DOHH2 (cell line): ENCODE data around the gene PALM.

Source experiments
- H3F3A ChIP-seq: fragments of 200-600 bp; sonication (generic), shearing (Covaris generic); 2 replicates; pipeline ENCODE4 v1.6.0; 2016; ENCODE audit warnings: antibody characterized with exemption, mild to moderate bottlenecking; ENCODE audit not compliant: control insufficient read depth, insufficient read depth
- H3K27ac ChIP-seq: fragments of 200-600 bp; sonication (generic); 2 replicates; pipeline ENCODE4 v1.5.1; 2014; ENCODE audit warnings: low read depth, mild to moderate bottlenecking, low read length, moderate library complexity
- H3K27me3 ChIP-seq: fragments of 200-600 bp; sonication (generic); 2 replicates; pipeline ENCODE4 v1.6.1; 2014; ENCODE audit warnings: mild to moderate bottlenecking, low read length, mixed read lengths; ENCODE audit not compliant: control insufficient read depth
- H3K36me3 ChIP-seq: fragments of 200-600 bp; sonication (generic); 2 replicates; pipeline ENCODE4 v1.6.1; 2014; ENCODE audit warnings: mild to moderate bottlenecking, low read length, moderate library complexity, mixed read lengths; ENCODE audit not compliant: control insufficient read depth
- H3K4me1 ChIP-seq: fragments of 200-600 bp; sonication (generic); 2 replicates; pipeline ENCODE4 v1.6.1; 2014; ENCODE audit warnings: mild to moderate bottlenecking, low read length, mixed read lengths; ENCODE audit not compliant: control insufficient read depth
- H3K4me2 ChIP-seq: fragments of 200-600 bp; sonication (generic); 2 replicates; pipeline ENCODE4 v1.6.0; 2014; ENCODE audit warnings: mild to moderate bottlenecking, low read length, moderate library complexity
- H3K4me3 ChIP-seq: fragments of 200-600 bp; sonication (generic); 2 replicates; pipeline ENCODE4 v1.5.1; 2014; ENCODE audit warnings: mild to moderate bottlenecking, low read length, mixed read lengths
- H3K79me2 ChIP-seq: fragments of 200-600 bp; sonication (generic); 2 replicates; pipeline ENCODE4 v1.6.1; 2014; ENCODE audit warnings: mild to moderate bottlenecking, low read length, mixed read lengths; ENCODE audit not compliant: control insufficient read depth
- H3K9me2 ChIP-seq: fragments of 200-600 bp; sonication (generic); replicated peaks from 2 replicates; pipeline ENCODE4 v1.6.1; 2014; ENCODE audit warnings: mild to moderate bottlenecking, low read length, mixed read lengths; ENCODE audit not compliant: control insufficient read depth
- H3K9me3 ChIP-seq: fragments of 200-600 bp; sonication (generic); 2 replicates; pipeline ENCODE4 v1.6.1; 2014; ENCODE audit warnings: antibody characterized with exemption, low read length, mixed read lengths; ENCODE audit not compliant: control insufficient read depth, insufficient read depth
- H4K20me1 ChIP-seq: fragments of 200-600 bp; sonication (generic); 2 replicates; pipeline ENCODE4 v1.6.0; 2014; ENCODE audit warnings: low read depth, mild to moderate bottlenecking, antibody characterized with exemption, low read length, moderate library complexity; ENCODE audit not compliant: control insufficient read depth, insufficient read depth
- EZH2phosphoT487 ChIP-seq: fragments of 200-600 bp; sonication (generic); IDR thresholded peaks from 2 replicates; pipeline ENCODE4 v1.6.1; 2017; ENCODE audit warnings: borderline replicate concordance, mild to moderate bottlenecking, antibody characterized with exemption, low read length, moderate library complexity, mixed read lengths
- TF ChIP-seq, protein P1 (sequence below): fragments of 200-600 bp; sonication (generic); IDR thresholded peaks from one replicate; pipeline ENCODE4 v1.5.1; 2014; ENCODE audit warnings: antibody characterized with exemption, mild to moderate bottlenecking, low read depth, low read length; ENCODE audit not compliant: poor library complexity, severe bottlenecking

Gene PALM

DNA sequence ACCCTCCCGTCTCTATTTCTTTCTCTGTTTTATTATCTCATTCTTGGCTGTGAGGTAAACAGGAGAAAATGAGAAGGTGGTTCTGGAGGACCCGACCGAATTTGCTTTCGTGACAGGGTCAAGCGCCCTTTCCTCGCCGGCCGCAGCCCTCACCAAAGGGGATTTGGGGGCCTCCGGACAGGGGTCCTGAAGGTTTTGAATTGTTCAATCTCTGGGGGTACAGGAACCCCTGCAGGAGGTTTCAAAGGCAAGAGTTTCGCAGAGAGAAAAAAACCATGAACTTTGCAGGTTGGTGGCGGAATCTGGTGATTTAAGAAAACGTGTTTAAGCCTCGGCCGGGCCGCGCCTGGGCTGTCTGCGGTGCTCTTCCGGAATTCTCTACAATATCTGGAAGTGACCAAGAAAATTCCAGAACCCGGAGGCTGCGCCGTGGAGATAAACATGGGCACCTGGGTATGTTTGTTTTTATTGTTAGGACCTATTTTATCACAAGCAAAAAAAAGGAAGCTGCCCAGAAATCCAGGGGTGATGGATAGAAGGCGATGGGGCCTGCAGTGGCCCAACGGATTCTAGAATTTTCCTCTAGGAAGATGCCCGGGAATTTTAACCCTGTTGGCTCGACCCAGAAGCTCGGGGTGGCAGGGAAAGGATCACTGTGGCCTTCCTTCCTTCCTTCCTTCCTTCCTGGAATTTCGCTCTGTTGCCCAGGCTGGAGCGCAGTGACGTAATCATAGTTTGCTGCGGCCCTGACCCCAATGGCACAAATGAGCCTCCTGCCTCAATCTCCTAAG, 74.3 kb downstream of the PALM start:
- Histone ChIP-seq H3K4me3 (no peak overlapping the region), H3K9me2 (no peaks in the 10 kb centered on the region)

DNA sequence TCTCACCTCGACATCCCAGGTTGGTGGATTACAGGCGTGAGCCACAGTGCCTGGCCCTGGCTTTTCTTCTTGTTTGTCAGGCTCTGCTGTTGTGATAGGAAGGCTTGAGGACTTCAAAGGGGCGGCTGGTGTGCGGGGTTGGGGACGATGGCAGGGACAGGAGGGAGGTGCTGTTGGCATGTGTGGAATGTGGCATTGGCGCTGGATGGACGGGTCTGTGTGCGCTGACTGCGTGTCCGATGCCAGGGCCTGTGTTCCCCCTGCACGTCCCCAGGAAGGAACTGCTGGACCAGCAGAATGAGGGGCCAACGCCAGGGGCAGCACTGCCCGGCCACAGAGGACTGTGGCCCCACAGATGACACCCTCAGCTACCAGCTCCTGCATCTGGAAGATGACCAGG, 75.8 kb downstream of the PALM start:
- H3K27me3 ChIP-seq, result no peaks in the 10 kb centered on the region
- no peaks in the 10 kb centered on the region for H3F3A ChIP-seq
- H3K4me3 ChIP-seq, result no peak overlapping the region
- H3K27ac ChIP-seq, result no peak overlapping the region
- H3K9me2 ChIP-seq, result no peaks in the 10 kb centered on the region
- no peak overlapping the region for H3K4me2 ChIP-seq
- H3K79me2 ChIP-seq, result no peaks in the 10 kb centered on the region
- H3K36me3 ChIP-seq, result no peaks in the 10 kb centered on the region
- no peaks in the 10 kb centered on the region for H4K20me1 ChIP-seq
- no peak for TF ChIP-seq EZH2phosphoT487
- TF ChIP-seq, protein P1, sequence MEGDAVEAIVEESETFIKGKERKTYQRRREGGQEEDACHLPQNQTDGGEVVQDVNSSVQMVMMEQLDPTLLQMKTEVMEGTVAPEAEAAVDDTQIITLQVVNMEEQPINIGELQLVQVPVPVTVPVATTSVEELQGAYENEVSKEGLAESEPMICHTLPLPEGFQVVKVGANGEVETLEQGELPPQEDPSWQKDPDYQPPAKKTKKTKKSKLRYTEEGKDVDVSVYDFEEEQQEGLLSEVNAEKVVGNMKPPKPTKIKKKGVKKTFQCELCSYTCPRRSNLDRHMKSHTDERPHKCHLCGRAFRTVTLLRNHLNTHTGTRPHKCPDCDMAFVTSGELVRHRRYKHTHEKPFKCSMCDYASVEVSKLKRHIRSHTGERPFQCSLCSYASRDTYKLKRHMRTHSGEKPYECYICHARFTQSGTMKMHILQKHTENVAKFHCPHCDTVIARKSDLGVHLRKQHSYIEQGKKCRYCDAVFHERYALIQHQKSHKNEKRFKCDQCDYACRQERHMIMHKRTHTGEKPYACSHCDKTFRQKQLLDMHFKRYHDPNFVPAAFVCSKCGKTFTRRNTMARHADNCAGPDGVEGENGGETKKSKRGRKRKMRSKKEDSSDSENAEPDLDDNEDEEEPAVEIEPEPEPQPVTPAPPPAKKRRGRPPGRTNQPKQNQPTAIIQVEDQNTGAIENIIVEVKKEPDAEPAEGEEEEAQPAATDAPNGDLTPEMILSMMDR, result no peak
- no peaks in the 10 kb centered on the region for H3K4me1 ChIP-seq
- H3K9me3 ChIP-seq, result no peaks in the 10 kb centered on the region

More for the DNA sequence above, 74.3 kb downstream of the PALM start:
- no peaks in the 10 kb centered on the region for H3K27me3 ChIP-seq
- no peak overlapping the region for H3K4me2 ChIP-seq
- H3K27ac ChIP-seq, result no peak overlapping the region
- no peaks in the 10 kb centered on the region for H3K9me3 ChIP-seq
- H3K4me1 ChIP-seq, result no peaks in the 10 kb centered on the region
- H3F3A ChIP-seq, result no peaks in the 10 kb centered on the region
- TF ChIP-seq, protein P1, result no peak
- TF ChIP-seq EZH2phosphoT487, result no peak
- H3K36me3 ChIP-seq, result no peaks in the 10 kb centered on the region
- no peaks in the 10 kb centered on the region for H3K79me2 ChIP-seq
- H4K20me1 ChIP-seq, result no peaks in the 10 kb centered on the region

DNA sequence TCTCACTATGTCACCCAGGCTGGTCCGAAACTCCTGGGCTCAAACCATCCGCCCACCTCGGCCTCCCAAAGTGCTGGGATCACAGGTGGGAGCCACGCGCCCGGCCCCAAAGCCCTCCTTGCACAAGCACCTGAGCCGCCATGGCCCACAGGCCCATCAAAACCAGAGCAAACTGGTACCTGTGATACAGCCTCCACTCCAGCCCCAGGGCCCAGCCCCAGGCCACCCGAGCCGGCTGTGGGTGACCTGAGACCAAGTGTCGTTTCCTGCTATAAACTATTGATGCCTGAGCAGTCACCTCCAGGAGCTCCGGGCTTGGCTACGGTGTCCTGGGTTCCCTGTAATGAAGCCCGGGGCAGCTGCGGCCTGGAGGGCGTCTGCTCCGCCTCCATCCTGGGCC, 78.8 kb downstream of the PALM start:
- no peak for TF ChIP-seq EZH2phosphoT487
- TF ChIP-seq, protein P1, result no peak
- H3K27me3 ChIP-seq, result no peaks in the 10 kb centered on the region
- no peak overlapping the region for H3K4me3 ChIP-seq
- H3K4me2 ChIP-seq, result no peak overlapping the region
- H3K9me2 ChIP-seq, result no peaks in the 10 kb centered on the region
- H3K27ac ChIP-seq, result no peak overlapping the region
- H3K9me3 ChIP-seq, result no peaks in the 10 kb centered on the region
- no peaks in the 10 kb centered on the region for H3K4me1 ChIP-seq
- H3K79me2 ChIP-seq, result no peaks in the 10 kb centered on the region
- H4K20me1 ChIP-seq, result no peaks in the 10 kb centered on the region
- H3K36me3 ChIP-seq, result no peaks in the 10 kb centered on the region
- H3F3A ChIP-seq, result no peaks in the 10 kb centered on the region
